IPS-15b (cell line): Measurements from ENCODE around the gene ASB6.
A peak's percentile ranks its signal among the peaks of the same experiment; 100 is the strongest.

Experiments used
- H3K27me3 ChIP-seq: one replicate; pipeline ENCODE4 v1.6.1; 2013; ENCODE audit warnings: low read length; ENCODE audit not compliant: control insufficient read depth, insufficient read depth
- H3K36me3 ChIP-seq: one replicate; pipeline ENCODE4 v1.6.1; 2013; ENCODE audit warnings: low read length; ENCODE audit not compliant: control insufficient read depth, insufficient read depth
- H3K4me1 ChIP-seq: one replicate; pipeline ENCODE4 v1.6.1; 2013; ENCODE audit warnings: mild to moderate bottlenecking, low read length; ENCODE audit not compliant: control insufficient read depth, insufficient read depth
- H3K4me3 ChIP-seq: one replicate; pipeline ENCODE4 v1.5.1; 2013; ENCODE audit warnings: low read depth, low read length
- H3K9ac ChIP-seq: one replicate; pipeline ENCODE4 v1.6.1; 2013; ENCODE audit warnings: low read depth, mild to moderate bottlenecking, low read length
- H3K9me3 ChIP-seq: one replicate; pipeline ENCODE4 v1.6.1; 2013; ENCODE audit warnings: mild to moderate bottlenecking, low read length; ENCODE audit not compliant: control insufficient read depth, insufficient read depth

The ASB6 gene

DNA sequence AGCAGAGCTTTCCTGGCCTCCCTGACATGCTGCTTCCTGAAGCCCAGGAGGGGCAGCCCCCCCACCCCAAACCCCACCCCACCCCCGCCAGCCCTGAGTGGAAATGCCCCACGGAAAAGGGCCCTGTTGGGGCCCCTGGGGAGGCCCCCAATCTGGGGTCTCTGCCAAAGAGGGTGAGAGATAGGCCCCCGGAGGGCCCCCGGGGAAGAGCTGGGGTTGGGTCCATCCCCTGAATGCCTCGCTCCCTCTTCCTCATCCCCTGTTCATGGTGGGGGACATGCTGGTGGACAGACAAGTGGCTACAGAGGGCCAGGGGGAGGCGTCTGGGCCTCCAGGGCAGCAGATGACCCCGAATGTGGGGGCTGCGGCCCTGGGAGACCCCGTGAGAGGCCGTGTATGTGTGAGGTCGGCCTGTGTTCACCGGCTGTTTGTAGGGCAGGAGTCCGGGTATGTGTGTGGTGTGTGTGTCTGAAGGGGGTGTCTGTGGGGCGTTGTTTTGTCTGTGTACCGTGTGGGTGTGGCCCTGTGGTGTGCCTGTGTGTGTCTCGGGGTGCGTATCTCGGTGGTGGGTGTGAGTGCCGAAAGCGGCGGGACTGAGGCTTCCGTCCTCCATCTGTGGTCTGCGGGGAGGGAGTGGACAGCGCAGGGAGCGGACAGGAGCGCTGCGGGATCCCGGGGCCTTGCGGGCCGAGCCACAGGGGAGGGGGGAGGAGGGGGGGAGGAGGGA lies 32.3 kb downstream of the ASB6 start:
- Histone ChIP-seq H3K4me1 (peaks cover 2% of the 10 kb centered on the region), H3K9me3 (no peaks in the 10 kb centered on the region), H3K27me3 (peaks cover 10% of the 10 kb centered on the region), H3K9ac (peak overlapping the region; percentile 32), H3K36me3 (no peaks in the 10 kb centered on the region), H3K4me3 (peak overlapping the region; percentile 46)

DNA sequence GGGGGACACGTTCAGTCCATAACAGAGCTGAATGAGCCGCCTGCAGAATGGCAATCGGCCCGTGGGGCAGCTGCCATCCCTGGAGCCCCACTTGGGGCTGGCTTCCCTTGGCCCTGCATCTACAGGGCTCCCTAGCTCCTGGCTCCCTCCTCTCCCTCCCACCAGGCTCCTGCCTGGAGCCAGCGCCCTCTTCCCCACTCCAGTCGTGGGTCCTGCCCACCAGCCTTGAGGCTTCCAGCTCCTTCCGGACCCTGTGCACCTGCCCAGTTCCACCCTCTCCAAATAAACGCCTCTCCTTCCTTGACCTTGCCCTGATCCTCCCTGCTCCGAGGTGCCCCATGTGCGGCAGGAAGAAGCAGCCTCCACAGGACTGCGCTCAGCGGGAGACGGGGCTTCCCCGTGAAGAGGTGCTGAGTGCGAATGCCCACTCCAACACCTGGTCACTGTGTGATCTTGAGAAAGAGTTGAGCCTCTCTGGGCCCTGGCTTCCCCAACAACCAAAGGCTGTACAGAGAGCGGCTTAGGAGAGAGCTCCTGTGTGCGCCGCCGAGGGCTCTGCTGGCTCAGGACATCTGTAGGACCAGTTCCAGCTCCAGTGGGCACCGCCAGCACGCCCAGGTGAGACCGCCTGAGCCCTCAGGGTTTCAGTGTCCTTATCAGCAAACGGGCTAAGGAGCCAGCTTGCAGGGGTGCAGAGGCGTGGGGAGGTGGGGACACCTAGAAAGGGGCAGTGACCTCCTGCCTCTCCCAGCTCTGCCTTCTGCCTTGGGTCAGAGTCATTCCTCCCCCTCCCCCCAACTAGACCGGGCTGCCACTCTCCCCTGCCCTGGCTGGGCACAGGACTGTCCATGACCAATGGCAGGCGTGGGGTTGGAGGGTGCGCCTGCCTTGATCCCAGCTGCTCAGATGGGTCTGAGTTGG lies 33.1 kb downstream of the ASB6 start:
- Histone ChIP-seq H3K4me1 (peaks cover 2% of the 10 kb centered on the region), H3K9me3 (no peaks in the 10 kb centered on the region), H3K36me3 (no peaks in the 10 kb centered on the region), H3K9ac (no peak overlapping the region), H3K27me3 (peaks cover 10% of the 10 kb centered on the region), H3K4me3 (no peak overlapping the region)

DNA sequence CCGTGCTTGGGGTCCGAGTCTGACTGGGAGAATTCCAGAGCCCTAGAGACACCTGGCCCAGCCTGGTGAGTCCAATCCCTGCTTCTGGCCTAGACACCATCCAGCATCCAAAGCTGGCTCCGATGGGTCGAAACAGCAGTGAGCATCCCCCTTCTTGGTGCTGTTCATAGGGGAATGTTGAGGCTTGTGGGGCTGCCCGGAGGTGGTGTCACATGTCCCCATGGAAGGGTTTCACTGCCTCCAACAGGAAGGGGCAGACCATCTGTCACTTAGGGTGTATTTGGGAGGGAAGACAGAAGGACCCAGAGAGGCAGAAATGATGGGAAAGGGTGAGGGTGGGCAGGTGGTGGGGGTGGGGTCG lies 34.9 kb downstream of the ASB6 start:
- H3K4me3 ChIP-seq = no peak overlapping the region
- no peak overlapping the region for H3K9ac ChIP-seq
- peaks cover 2% of the 10 kb centered on the region for H3K4me1 ChIP-seq
- H3K27me3 ChIP-seq = peaks cover 8% of the 10 kb centered on the region
- no peaks in the 10 kb centered on the region for H3K9me3 ChIP-seq
- H3K36me3 ChIP-seq = no peaks in the 10 kb centered on the region

DNA sequence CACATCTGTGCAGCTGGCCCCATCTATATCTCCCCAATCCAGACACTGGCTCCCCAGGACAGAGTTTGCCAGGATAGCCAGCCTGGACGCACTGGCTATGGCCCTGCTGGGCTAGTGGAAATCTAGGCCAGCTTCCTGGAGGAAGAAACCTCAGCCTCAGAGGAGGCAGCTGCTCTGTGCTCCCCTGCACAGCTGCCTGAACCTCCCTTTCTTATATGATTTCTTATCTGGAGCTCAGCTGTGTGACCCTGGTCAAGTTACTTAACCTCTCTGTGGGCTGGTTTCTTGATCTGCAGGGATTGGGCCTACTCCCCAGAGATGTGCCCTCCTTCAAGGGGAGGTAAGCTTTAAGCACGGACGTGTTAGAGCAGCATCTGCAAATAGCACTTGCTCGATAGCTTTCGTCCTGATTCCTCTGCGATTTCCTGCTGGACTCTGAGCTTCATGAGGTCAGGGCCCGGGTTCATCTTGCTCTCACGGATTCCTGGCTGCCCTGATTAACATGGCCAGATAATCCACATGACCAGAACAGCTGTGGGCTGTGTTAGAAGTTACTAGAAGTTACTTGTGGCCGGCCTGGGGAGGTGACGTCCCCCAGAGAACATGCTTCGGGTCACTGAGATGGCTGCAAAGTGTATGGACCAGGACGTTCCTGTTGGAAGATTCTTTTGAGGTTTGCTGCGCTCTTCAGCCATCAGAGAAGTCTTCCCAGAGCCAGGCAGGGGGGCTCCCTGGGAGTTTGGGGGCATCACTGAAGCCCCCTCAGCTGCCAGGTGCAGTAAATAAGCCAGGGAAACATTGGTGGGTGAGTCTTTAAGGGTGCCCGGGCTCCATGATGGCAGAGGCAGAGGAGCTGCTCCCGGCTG lies 35.6 kb downstream of the ASB6 start:
- no peak overlapping the region for H3K9ac ChIP-seq
- H3K4me1 ChIP-seq = peaks cover 2% of the 10 kb centered on the region
- H3K27me3 ChIP-seq = peaks cover 8% of the 10 kb centered on the region
- H3K4me3 ChIP-seq = no peak overlapping the region
- no peaks in the 10 kb centered on the region for H3K36me3 ChIP-seq
- H3K9me3 ChIP-seq = no peaks in the 10 kb centered on the region

DNA sequence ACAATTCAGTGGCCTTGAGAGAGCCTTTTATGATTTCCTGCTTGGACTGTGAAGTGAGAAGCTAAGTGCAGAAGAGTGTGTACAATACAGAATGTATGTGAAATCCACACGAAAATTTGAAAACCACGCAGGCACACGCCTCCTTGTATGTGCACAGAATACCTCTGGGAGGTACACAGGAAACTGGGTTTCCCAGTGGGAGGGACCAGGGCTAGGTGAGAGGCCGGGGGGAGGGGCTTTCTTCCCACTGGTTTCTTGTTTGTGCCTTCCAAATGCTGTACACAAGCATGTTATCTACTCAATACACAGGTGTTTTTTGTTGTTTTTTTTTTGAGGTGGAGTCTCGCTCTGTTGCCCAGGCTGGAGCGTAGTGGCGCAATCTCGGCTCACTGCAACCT lies 37.2 kb downstream of the ASB6 start:
- H3K27me3 ChIP-seq = peaks cover 14% of the 10 kb centered on the region
- no peak overlapping the region for H3K9ac ChIP-seq
- no peak overlapping the region for H3K4me3 ChIP-seq
- no peaks in the 10 kb centered on the region for H3K36me3 ChIP-seq
- no peaks in the 10 kb centered on the region for H3K9me3 ChIP-seq
- H3K4me1 ChIP-seq = peaks cover 2% of the 10 kb centered on the region

DNA sequence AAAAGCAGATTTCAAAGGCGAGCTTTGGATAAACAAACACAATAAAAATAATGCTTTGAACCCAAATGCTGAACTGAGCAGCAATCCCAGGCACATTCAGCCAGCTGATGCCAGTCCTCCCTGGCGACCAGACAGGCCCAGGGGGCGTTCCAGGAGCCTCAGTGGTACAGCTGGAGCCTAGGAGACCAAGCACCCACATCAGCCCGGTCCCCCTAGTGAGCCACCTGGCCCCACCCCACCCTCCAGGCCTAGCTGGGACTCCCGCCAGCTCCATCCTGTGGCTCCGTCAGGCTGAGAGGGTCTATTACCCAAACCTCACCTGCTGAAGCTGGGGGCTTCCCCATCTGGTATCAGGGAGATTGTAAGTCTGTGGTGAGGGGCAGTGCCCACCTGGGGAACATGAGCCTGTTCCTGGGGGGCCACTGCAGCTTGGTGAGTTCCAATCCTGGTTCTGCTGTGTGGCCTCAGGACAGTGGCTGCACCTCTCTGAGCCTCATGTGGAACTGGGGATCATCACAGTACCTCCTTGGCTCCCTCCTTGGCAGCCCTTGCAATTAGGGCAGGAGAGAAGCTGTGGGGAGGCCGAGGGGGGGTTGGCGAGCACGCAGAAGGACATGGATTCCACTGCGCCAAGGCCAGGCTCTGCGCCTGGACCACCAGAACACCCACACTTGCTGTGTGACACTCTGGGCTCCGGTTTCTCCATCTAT lies 37.7 kb downstream of the ASB6 start:
- H3K4me3 ChIP-seq = no peak overlapping the region
- no peaks in the 10 kb centered on the region for H3K36me3 ChIP-seq
- peaks cover 11% of the 10 kb centered on the region for H3K27me3 ChIP-seq
- no peaks in the 10 kb centered on the region for H3K9me3 ChIP-seq
- H3K9ac ChIP-seq = no peak overlapping the region
- peaks cover 2% of the 10 kb centered on the region for H3K4me1 ChIP-seq

DNA sequence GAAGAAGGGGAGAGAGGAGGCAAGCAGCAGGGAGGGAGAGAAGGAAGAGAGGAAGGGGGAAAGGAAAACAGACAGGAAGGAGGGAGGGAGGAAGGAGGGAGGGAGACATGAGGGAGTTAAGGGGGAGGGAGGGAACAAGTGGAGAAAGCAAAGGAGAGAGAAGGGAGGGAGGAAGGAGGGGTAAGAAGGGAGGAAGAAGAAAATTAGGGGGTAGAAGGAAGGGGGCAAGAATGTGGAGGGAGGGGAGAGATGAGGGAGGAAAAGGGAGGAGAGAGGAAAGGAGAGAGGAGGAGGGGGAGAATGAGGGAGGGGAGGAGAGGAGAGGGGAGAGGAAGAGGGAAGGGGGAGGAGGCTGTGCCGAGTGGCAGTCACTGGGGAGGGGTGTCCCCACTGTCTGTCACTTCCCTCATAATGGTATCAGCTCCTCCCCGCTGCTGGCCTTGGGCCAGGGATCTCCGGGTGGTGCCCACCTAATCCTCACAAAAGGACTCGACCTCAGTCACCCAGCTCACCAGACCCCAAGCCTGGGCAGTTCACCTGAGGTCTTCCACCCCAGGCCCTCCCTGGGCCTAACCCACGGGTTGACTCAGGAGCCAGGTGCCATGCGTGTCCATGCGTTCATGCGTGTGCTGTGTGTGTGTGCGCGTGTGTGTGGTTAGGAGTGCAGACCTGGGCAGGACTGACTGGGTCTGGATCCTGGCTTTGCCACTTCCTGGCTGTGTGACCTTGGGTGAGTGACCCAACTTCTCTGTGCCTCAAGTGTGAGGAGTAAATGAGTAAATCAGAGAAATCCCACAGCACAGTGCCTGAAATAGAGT lies 39.1 kb downstream of the ASB6 start:
- Histone ChIP-seq H3K9me3 (no peaks in the 10 kb centered on the region), H3K4me1 (peaks cover 4% of the 10 kb centered on the region), H3K9ac (no peak overlapping the region), H3K27me3 (peaks cover 13% of the 10 kb centered on the region), H3K36me3 (no peaks in the 10 kb centered on the region), H3K4me3 (no peak overlapping the region)

DNA sequence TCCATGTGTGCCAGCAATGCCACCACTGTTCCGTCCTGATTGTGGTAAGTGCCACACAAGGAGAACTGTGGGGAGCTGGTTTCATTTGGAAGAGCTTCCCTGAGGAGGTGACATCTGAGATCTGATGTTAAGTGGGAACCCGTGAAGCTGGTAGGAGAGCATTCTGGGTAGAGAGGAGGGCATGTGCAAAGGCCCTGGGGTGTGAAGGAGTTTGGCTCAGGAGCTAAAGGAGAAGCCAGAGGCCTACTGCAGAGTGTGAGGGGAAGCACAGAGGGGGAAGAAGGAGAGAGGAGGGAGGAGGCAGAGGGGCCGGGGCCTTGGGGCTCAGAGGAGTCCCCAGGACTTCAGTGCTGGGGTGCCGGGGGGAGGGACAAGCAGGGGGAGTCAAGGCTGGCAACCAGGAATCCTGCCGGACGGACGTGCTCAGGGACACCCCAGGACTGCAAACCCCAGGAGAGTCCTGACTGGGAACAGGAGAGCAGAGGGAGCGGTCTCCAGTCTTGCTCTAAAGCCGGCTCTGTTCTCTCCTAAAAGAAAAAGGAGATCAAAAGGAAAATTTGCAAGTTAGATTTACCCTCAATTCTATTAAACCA lies 40.8 kb downstream of the ASB6 start:
- H3K4me3 ChIP-seq = no peak overlapping the region
- peaks cover 5% of the 10 kb centered on the region for H3K4me1 ChIP-seq
- H3K36me3 ChIP-seq = no peaks in the 10 kb centered on the region
- H3K27me3 ChIP-seq = peaks cover 13% of the 10 kb centered on the region
- H3K9me3 ChIP-seq = no peaks in the 10 kb centered on the region
- H3K9ac ChIP-seq = no peak overlapping the region

DNA sequence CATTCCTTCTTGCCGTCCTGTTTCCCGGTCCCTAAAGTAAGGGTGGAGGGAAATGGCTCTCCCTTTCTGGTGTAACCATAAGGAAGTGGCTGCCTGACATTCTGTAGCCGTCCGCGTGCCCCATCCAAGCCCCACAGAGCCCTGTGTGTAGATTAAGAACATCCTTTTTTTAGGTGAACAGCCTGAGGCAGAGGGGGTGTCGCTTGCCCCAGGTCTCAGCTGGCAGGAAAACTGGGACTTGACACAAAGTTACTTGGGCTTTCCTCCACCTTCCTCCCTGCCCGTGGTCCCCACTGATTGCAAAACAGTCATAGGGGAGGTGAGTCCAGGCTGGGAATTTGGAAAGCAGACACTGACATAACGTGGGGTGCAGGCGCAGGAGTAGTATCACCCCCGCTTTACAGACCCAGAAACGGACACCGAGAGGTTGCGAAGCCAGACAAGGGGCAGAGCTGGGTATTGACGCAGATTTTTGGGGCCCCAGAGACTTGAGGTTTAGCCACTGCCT lies 43.8 kb downstream of the ASB6 start:
- peaks cover 35% of the 10 kb centered on the region for H3K27me3 ChIP-seq
- H3K4me3 ChIP-seq = peak overlapping the region; percentile 64
- no peaks in the 10 kb centered on the region for H3K36me3 ChIP-seq
- no peaks in the 10 kb centered on the region for H3K9me3 ChIP-seq
- peaks cover 14% of the 10 kb centered on the region for H3K4me1 ChIP-seq
- no peak overlapping the region for H3K9ac ChIP-seq

DNA sequence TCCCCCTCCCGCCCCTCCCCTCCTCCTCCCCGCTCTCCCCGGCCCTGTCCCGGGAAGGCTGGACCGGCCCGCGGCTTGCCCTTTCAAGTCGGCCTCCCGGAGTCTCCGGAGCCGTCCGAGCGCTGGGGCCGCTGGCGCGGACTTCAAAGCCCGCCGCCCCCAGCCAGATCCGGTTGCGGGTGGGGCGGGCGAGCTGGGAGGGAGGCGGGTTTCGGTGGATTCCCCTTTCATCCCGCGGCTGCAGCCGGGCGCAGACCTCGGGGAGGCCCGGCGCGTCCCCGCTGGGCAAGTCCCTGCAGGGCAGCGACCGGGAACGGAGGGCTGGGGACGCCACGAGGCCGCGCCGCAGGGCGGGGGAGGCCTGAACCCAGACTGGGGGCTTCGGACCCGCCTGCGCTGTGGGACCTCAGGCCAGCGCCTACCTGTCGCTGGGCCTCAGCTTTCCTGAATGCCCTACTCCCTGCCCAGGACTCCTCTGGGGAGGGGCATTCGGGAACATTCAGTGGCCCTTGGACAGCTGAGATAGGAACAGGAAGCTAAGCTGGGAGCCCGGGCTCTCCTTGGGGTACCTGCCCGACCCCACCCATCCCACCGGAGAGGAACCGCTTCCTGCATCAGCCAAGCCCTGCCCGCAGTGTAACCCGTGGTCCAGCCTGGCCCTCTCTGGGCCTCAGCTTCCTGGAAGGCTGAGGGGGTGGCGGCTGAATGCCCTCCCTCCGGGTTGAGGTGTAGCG lies 44.4 kb downstream of the ASB6 start:
- Histone ChIP-seq H3K36me3 (no peaks in the 10 kb centered on the region), H3K9me3 (no peaks in the 10 kb centered on the region), H3K27me3 (peaks cover 40% of the 10 kb centered on the region), H3K9ac (peak overlapping the region; percentile 12), H3K4me1 (peaks cover 15% of the 10 kb centered on the region), H3K4me3 (peak overlapping the region; percentile 64)
